Thoracic aorta (tissue), 2 donors: ENCODE measurements around the gene KDM1B. TPM values are rescaled to one million over a fixed set of nuclear protein-coding genes. Genes with fewer than 3 reads are reported as not detected.

Experiments
- ATAC-seq: fragments of 150-250 bp; one replicate; pipeline ENCODE4 v1.8.0; 2017; ENCODE audit warnings: low read depth; ENCODE audit not compliant: insufficient number of reproducible peaks, low FRiP score
- DNase-seq: peaks from one replicate; pipeline ENCODE4 v3.0.0-alpha.2; 2020; ENCODE audit warnings: low spot score
- H3K27ac ChIP-seq, 2 donors: fragments of 200-600 bp; sonication (generic); 1 replicate in 1 of 2; 2 replicates in 1 of 2; pipeline ENCODE4 v1.5.1; 2016; ENCODE audit warnings: mild to moderate bottlenecking in 2 of 2, moderate library complexity in 2 of 2
- H3K27me3 ChIP-seq: fragments of 200-600 bp; sonication (generic); replicated peaks from 2 replicates; pipeline ENCODE4 v1.6.0; 2016; ENCODE audit warnings: mild to moderate bottlenecking; ENCODE audit not compliant: insufficient read depth
- H3K36me3 ChIP-seq: fragments of 200-600 bp; sonication (generic); one replicate; pipeline ENCODE4 v1.5.1; 2016
- H3K4me1 ChIP-seq, 2 donors: fragments of 200-600 bp; sonication (generic); 1 replicate in 1 of 2; 2 replicates in 1 of 2; pipeline versions ENCODE4 v1.5.1 to v1.6.0; 2016; ENCODE audit warnings: low read depth in 2 of 2, mild to moderate bottlenecking in 1 of 2; ENCODE audit not compliant: control insufficient read depth in 1 of 2
- H3K4me3 ChIP-seq: fragments of 200-600 bp; sonication (generic); 2 replicates; pipeline ENCODE4 v1.5.1; 2016; ENCODE audit warnings: mild to moderate bottlenecking
- H3K9me3 ChIP-seq: fragments of 200-600 bp; sonication (generic); 2 replicates; pipeline ENCODE4 v1.5.1; 2016
- total RNA-seq, 2 donors: library from RNA; depleted of rRNA; stranded (reverse); fragments of >200 nt; gene quantifications; one replicate each; pipeline versions ENCODE4 v1.1.0 to v1.2.3, GENCODE V29; 2016
- TF ChIP-seq, protein P1 (sequence below): fragments of 200-600 bp; sonication (generic); IDR thresholded peaks from one replicate; pipeline ENCODE4 v1.5.1; 2019; ENCODE audit warnings: antibody characterized with exemption

Gene KDM1B
- total RNA-seq, 2 donors from 2014 or later: 10.3 TPM

DNA sequence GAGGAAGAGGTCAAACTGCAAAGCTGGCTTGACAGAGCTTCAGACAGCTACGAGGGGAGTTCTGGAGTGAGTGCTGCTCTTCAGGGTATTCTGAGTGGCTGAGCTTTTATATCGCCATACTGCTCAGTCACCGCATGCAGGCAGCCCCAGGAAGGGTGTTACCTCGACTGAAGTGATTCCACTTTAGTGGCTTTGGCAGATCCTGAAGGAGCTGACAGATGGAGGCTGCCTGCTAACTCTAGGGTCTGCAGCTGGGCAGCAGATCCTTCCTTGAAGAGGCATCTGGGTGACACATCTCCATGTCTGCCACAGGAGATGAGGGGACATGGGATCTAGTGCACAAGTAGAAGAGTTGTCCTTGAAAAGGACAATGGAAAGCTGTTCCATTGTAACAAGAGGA is 112.8 kb downstream of the KDM1B start:
- TF ChIP-seq, protein P1, sequence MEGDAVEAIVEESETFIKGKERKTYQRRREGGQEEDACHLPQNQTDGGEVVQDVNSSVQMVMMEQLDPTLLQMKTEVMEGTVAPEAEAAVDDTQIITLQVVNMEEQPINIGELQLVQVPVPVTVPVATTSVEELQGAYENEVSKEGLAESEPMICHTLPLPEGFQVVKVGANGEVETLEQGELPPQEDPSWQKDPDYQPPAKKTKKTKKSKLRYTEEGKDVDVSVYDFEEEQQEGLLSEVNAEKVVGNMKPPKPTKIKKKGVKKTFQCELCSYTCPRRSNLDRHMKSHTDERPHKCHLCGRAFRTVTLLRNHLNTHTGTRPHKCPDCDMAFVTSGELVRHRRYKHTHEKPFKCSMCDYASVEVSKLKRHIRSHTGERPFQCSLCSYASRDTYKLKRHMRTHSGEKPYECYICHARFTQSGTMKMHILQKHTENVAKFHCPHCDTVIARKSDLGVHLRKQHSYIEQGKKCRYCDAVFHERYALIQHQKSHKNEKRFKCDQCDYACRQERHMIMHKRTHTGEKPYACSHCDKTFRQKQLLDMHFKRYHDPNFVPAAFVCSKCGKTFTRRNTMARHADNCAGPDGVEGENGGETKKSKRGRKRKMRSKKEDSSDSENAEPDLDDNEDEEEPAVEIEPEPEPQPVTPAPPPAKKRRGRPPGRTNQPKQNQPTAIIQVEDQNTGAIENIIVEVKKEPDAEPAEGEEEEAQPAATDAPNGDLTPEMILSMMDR: no peak
- Histone ChIP-seq H3K27me3 (no peaks in the 10 kb centered on the region), H3K9me3 (no peaks in the 10 kb centered on the region), H3K36me3 (no peaks in the 10 kb centered on the region), H3K4me1 (no peaks in the 10 kb centered on the region), H3K4me3 (no peak overlapping the region), H3K27ac (no peak overlapping the region)
- ATAC-seq (no peak), DNase-seq (no peak)

- Histone ChIP-seq H3K4me3 (no peak overlapping the region), H3K27me3 (no peaks in the 10 kb centered on the region), H3K4me1 (no peaks in the 10 kb centered on the region), H3K27ac (no peak overlapping the region), H3K36me3 (no peaks in the 10 kb centered on the region), H3K9me3 (no peaks in the 10 kb centered on the region)
- TF ChIP-seq, protein P1: no peak
- ATAC-seq (no peak), DNase-seq (no peak)
Measured at GRCh38 chr6:18269253-18269652, 114.0 kb downstream of the KDM1B start.

DNA sequence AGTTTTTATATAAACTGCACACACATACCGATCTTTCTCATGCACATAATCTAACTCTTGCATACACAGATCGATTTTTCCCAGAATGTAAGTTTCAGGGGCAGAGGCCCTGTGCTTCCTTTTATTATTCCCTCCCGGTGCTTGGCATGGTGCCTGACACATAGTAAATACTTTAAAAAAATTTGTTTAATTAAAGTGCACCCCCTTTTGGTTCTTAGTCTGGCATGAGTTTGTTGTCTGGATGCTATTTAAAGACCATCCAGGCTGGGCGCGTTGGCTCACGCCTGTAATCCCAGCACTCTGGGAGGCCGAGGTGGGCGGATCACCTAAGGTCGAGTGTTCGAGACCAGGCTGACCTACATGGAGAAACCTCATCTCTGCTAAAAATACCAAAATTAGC is 114.5 kb downstream of the KDM1B start:
- ATAC-seq (no peak), DNase-seq (no peak)
- Histone ChIP-seq H3K4me1 (no peaks in the 10 kb centered on the region), H3K27me3 (no peaks in the 10 kb centered on the region), H3K27ac (no peak overlapping the region), H3K9me3 (no peaks in the 10 kb centered on the region), H3K36me3 (no peaks in the 10 kb centered on the region), H3K4me3 (no peak overlapping the region)
- TF ChIP-seq, protein P1: no peak

DNA sequence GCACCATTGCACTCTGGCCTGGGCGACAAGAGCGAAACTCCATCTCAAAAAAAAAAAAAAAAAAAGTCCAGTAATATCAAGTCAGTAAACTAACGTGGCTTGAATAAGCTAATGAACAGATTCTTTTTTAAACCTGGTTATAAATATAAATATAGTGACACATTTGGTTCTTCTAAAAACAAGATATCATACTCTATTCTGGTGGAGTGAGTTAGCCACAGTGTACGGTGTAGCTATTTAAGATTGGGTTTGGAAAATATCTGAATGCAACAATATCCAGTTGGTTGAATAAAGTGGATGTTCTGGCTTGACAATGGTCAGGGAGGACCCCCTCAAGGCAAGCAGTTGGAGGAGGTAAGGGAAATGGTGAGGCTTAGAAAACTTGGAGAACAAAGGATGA is 115.0 kb downstream of the KDM1B start:
- no peaks in the 10 kb centered on the region for H3K9me3 ChIP-seq
- no peak for ATAC-seq

More for the DNA sequence above, 115.0 kb downstream of the KDM1B start:
- TF ChIP-seq, protein P1: no peak
- no peak overlapping the region for H3K4me3 ChIP-seq
- no peaks in the 10 kb centered on the region for H3K36me3 ChIP-seq
- no peaks in the 10 kb centered on the region for H3K27me3 ChIP-seq
- H3K27ac ChIP-seq: no peak overlapping the region
- DNase-seq: no peak
- H3K4me1 ChIP-seq: no peaks in the 10 kb centered on the region

Other genes with a start within 250 kb of the KDM1B start
- gene KIF13A, start 167.8 kb upstream of the KDM1B start, total RNA-seq: 10 to 100 TPM; 79.3 to 98.0 TPM
- 1 to 10 TPM in 1 of 2 donors, under 1 TPM in 1; 0.85 to 1.2 TPM for gene NHLRC1, start 32.7 kb upstream of the KDM1B start, total RNA-seq
- gene TPMT, start 345 bp upstream of the KDM1B start, total RNA-seq: 1 to 10 TPM; 5.0 to 5.5 TPM
- gene DEK, start 109.1 kb downstream of the KDM1B start, total RNA-seq: 100 to 1,000 TPM in 1 of 2 donors, 10 to 100 TPM in 1; 72.6 to 130 TPM
- 10 to 100 TPM; 15.8 to 24.3 TPM for gene RNF144B, start 231.9 kb downstream of the KDM1B start, total RNA-seq